OCI-LY1 (cell line): ENCODE data around the gene PALD1.

Experiments used
- H2AFZ ChIP-seq: fragments of 200-600 bp; sonication (generic), shearing (Covaris generic); 2 replicates; pipeline ENCODE4 v1.6.0; 2014; ENCODE audit warnings: antibody characterized with exemption, mild to moderate bottlenecking, low read length
- H3F3A ChIP-seq: fragments of 200-600 bp; sonication (generic), shearing (Covaris generic); 2 replicates; pipeline ENCODE4 v1.6.0; 2014; ENCODE audit warnings: mild to moderate bottlenecking, antibody characterized with exemption, low read length, moderate library complexity; ENCODE audit not compliant: insufficient read depth
- H3K27ac ChIP-seq: fragments of 200-600 bp; sonication (generic); 2 replicates; pipeline ENCODE4 v1.5.1; 2014; ENCODE audit warnings: low read length, mixed run types, mild to moderate bottlenecking, low read depth; ENCODE audit not compliant: poor library complexity, severe bottlenecking
- H3K27me3 ChIP-seq: fragments of 200-600 bp; sonication (generic); 2 replicates; pipeline ENCODE4 v1.6.0; 2014; ENCODE audit warnings: antibody characterized with exemption, mild to moderate bottlenecking, low read length, moderate library complexity; ENCODE audit not compliant: insufficient read depth
- H3K36me3 ChIP-seq: fragments of 200-600 bp; sonication (generic); 2 replicates; pipeline ENCODE4 v1.6.1; 2014; ENCODE audit warnings: mild to moderate bottlenecking, antibody characterized with exemption, low read length, moderate library complexity, mixed read lengths; ENCODE audit not compliant: insufficient read depth
- H3K4me1 ChIP-seq: fragments of 200-600 bp; sonication (generic); 2 replicates; pipeline ENCODE4 v1.5.1; 2014; ENCODE audit warnings: mild to moderate bottlenecking, low read length, moderate library complexity; ENCODE audit not compliant: insufficient read depth, severe bottlenecking
- H3K4me2 ChIP-seq: fragments of 200-600 bp; sonication (generic), shearing (Covaris generic); 2 replicates; pipeline ENCODE4 v1.6.1; 2014; ENCODE audit warnings: low read length
- H3K4me3 ChIP-seq: fragments of 200-600 bp; sonication (generic); 2 replicates; pipeline ENCODE4 v1.5.1; 2014; ENCODE audit warnings: low read length, low read depth, mild to moderate bottlenecking, mixed read lengths; ENCODE audit not compliant: poor library complexity, severe bottlenecking
- H3K79me2 ChIP-seq: fragments of 200-600 bp; shearing (Covaris generic); 2 replicates; pipeline ENCODE4 v1.6.1; 2016; ENCODE audit warnings: mixed run types, low read length, mixed read lengths; ENCODE audit not compliant: insufficient read depth
- H3K9ac ChIP-seq: fragments of 200-600 bp; sonication (generic), shearing (Covaris generic); 2 replicates; pipeline ENCODE4 v1.6.1; 2014; ENCODE audit warnings: mild to moderate bottlenecking, low read length, mixed read lengths
- H3K9me2 ChIP-seq: fragments of 200-600 bp; sonication (generic), shearing (Covaris generic); 2 replicates; pipeline ENCODE4 v1.6.1; 2014; ENCODE audit warnings: low read depth, mild to moderate bottlenecking, low read length, mixed read lengths
- H3K9me3 ChIP-seq: fragments of 200-600 bp; shearing (Covaris generic); 2 replicates; pipeline ENCODE4 v1.6.1; 2014; ENCODE audit warnings: low read length, mixed read lengths
- H4K20me1 ChIP-seq: fragments of 200-600 bp; sonication (generic), shearing (Covaris generic); 2 replicates; pipeline ENCODE4 v1.6.0; 2016; ENCODE audit warnings: mild to moderate bottlenecking, low read length; ENCODE audit not compliant: insufficient read depth
- EZH2 ChIP-seq: fragments of 200-600 bp; sonication (generic), shearing (Covaris generic); IDR thresholded peaks from 2 replicates; pipeline ENCODE4 v1.8.0; 2017; ENCODE audit warnings: borderline replicate concordance, mixed run types, mild to moderate bottlenecking, antibody characterized with exemption, low read length, moderate library complexity, mixed read lengths
- TF ChIP-seq, protein P1 (sequence below): fragments of 200-600 bp; sonication (generic), shearing (Covaris generic); IDR thresholded peaks from 2 replicates; pipeline ENCODE4 v1.5.1; 2017; ENCODE audit warnings: mild to moderate bottlenecking, antibody characterized with exemption, low read length, moderate library complexity, mixed read lengths

The PALD1 gene

DNA sequence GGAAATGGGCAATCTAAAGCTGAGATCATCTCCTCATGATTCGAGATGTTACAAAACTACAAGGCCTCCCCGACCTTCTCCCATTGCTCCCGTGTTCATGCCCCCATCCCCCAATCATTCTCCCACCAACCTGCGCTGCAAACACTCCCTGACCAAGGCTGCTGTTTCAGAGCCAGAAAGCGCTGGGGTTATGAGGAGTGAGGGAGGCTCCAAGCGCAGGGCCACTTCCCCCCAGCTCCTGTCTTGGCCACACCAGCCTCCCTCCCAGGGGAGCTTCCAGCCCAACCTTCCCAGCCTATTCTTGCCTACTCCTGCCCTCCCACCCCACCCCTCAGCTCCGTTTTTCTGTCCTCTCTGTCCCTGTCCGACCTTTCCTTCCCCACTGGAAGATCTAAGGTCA is 22.4 kb upstream of the PALD1 start:
- H3K79me2 ChIP-seq, result no peaks in the 10 kb centered on the region
- H3K4me1 ChIP-seq, result peaks cover 5% of the 10 kb centered on the region
- no peak overlapping the region for H2AFZ ChIP-seq
- H3F3A ChIP-seq, result no peaks in the 10 kb centered on the region
- no peaks in the 10 kb centered on the region for H3K36me3 ChIP-seq
- H3K27me3 ChIP-seq, result 0 out of 2 replicates have a peak, but pooled peaks cover 4% of the 10 kb centered on the region
- H3K9me2 ChIP-seq, result no peaks in the 10 kb centered on the region
- no peaks in the 10 kb centered on the region for H4K20me1 ChIP-seq
- TF ChIP-seq EZH2, result no peak
- TF ChIP-seq, protein P1, sequence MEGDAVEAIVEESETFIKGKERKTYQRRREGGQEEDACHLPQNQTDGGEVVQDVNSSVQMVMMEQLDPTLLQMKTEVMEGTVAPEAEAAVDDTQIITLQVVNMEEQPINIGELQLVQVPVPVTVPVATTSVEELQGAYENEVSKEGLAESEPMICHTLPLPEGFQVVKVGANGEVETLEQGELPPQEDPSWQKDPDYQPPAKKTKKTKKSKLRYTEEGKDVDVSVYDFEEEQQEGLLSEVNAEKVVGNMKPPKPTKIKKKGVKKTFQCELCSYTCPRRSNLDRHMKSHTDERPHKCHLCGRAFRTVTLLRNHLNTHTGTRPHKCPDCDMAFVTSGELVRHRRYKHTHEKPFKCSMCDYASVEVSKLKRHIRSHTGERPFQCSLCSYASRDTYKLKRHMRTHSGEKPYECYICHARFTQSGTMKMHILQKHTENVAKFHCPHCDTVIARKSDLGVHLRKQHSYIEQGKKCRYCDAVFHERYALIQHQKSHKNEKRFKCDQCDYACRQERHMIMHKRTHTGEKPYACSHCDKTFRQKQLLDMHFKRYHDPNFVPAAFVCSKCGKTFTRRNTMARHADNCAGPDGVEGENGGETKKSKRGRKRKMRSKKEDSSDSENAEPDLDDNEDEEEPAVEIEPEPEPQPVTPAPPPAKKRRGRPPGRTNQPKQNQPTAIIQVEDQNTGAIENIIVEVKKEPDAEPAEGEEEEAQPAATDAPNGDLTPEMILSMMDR, result no peak
- no peak overlapping the region for H3K9ac ChIP-seq
- no peak overlapping the region for H3K4me3 ChIP-seq
- H3K4me2 ChIP-seq, result no peak overlapping the region
- no peak overlapping the region for H3K27ac ChIP-seq
- H3K9me3 ChIP-seq, result no peaks in the 10 kb centered on the region

DNA sequence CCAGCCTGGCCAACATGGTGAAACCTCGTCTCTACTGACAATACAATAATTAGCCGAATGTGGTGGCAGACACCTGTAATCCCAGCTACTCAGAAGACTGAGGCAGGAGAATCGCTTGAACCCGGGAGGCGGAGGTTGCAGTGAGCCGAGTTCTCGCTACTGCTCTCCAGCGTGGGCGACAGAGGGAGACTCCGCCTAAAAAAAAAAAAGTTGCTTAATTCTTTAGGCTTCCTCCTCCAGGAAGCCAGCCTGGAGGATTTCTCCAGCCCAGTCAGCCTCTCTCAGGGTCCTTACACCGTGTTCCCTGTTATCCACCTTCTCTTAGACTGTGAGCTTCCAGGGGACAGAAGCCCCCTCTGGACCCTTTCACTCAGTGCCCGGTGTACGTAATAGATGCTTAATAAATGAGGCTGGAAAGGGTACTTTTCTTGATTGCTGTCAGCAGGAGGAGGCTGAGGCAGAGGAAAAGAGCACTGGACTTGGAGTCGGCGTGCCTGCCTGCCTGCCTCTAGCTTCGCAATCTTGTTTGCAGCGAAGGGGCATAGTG is 20.7 kb upstream of the PALD1 start:
- no peak overlapping the region for H3K27ac ChIP-seq
- H2AFZ ChIP-seq, result no peak overlapping the region
- no peak overlapping the region for H3K4me3 ChIP-seq
- no peaks in the 10 kb centered on the region for H3K9me2 ChIP-seq
- H4K20me1 ChIP-seq, result no peaks in the 10 kb centered on the region
- no peaks in the 10 kb centered on the region for H3K9me3 ChIP-seq
- no peaks in the 10 kb centered on the region for H3F3A ChIP-seq
- peaks cover 5% of the 10 kb centered on the region for H3K4me1 ChIP-seq
- H3K36me3 ChIP-seq, result no peaks in the 10 kb centered on the region
- no peak overlapping the region for H3K4me2 ChIP-seq
- H3K9ac ChIP-seq, result no peak overlapping the region
- TF ChIP-seq, protein P1, result no peak
- TF ChIP-seq EZH2, result no peak
- H3K27me3 ChIP-seq, result 0 out of 2 replicates have a peak, but pooled peaks cover 4% of the 10 kb centered on the region
- no peaks in the 10 kb centered on the region for H3K79me2 ChIP-seq

DNA sequence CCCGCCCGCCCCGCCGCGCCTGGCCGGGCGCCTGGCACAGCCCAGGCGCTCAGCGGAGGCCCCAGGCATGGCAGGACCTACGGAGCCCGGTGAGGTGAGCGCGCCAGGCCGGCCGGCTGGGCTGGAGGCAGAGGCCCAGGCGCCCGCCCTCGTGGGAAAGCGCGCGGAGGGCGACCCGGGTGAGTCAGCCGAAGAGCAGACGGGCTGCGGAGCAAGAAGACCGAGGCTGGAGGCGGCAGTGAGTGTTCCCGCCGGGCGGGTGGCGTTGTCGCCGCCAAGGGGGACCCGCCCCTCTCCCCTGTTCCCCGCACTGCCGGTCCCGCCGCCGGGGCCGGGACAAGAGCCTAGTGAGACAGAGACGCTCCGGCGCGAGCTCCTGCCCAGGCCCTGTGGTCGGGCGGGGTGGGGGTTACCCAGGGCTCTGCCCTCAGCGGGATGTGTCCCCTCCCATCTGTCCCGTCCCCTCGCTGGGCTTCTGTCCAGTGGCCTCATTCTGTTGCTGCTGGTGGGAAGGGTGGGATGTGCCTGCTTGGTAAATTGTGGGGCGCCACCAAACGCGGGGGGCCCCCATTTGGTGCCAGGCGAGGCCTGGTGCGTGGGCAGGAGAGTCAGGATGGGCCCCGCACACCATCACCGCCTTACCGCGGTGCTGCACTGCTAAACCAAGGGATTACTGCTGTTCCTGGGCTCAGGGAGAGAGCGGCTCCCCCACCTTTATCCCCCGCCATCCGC is 20.1 kb upstream of the PALD1 start:
- no peaks in the 10 kb centered on the region for H3K9me3 ChIP-seq
- H3K27me3 ChIP-seq, result peaks cover 4% of the 10 kb centered on the region; the same call in 1 of the 2 replicates
- no peak overlapping the region for H3K9ac ChIP-seq
- H3K4me2 ChIP-seq, result no peak overlapping the region
- H3K36me3 ChIP-seq, result no peaks in the 10 kb centered on the region
- H2AFZ ChIP-seq, result no peak overlapping the region
- H3K79me2 ChIP-seq, result no peaks in the 10 kb centered on the region
- H3K9me2 ChIP-seq, result no peaks in the 10 kb centered on the region
- no peak overlapping the region for H3K27ac ChIP-seq
- H4K20me1 ChIP-seq, result no peaks in the 10 kb centered on the region
- no peak overlapping the region for H3K4me3 ChIP-seq
- no peaks in the 10 kb centered on the region for H3F3A ChIP-seq
- TF ChIP-seq, protein P1, result no peak
- no peak for TF ChIP-seq EZH2
- H3K4me1 ChIP-seq, result peaks cover 5% of the 10 kb centered on the region
